Measurements from ENCODE around the gene CISD1. TPM values are rescaled to one million over a fixed set of nuclear protein-coding genes. Genes with fewer than 3 reads are reported as not detected.
A peak's percentile ranks its signal among the peaks of the same experiment; 100 is the strongest.

Gene CISD1
- total and polyA plus RNA-seq, 11 donors, result 73.9 to 179 (median 153) TPM

GRCh38 chr10:58282615-58283014 is 13.7 kb downstream of the CISD1 start:
- Histone ChIP-seq H3K9me3 (no peaks in the 10 kb centered on the region), H3K4me3 (no peak overlapping the region), H3K36me3 (peaks cover 0 to 31% (median 18%) of the 10 kb centered on the region in 9 donors), H3K4me1 (peaks cover 0 to 23% (median 0%) of the 10 kb centered on the region in 12 donors), H3K27me3 (no peaks in the 10 kb centered on the region), H3K27ac (peak overlapping the region in 5 of 12 donors; percentile 12 to 63 (median 43))
- intact Hi-C loops (cut with DNase I), result no loop called here
- ATAC-seq (peak in 3 of 4 donors; percentile 31 to 95 (median 69)), DNase-seq (no peak)
- no peak for TF ChIP-seq CTCF (IDR thresholded peaks at IDR 0.05)
- TF ChIP-seq POLR2A (IDR thresholded peaks at IDR 0.05), result no peak
- 44 to 61% (median 53%) methylated on average over 3 of the region's 3 CpGs for WGBS, 4 donors

GRCh38 chr10:58291538-58292174 is 22.7 kb downstream of the CISD1 start:
- no peak for TF ChIP-seq POLR2A (IDR thresholded peaks at IDR 0.05)
- peak; percentile 60 to 83 (median 71) for TF ChIP-seq CTCF (IDR thresholded peaks at IDR 0.05)
- H3K36me3 ChIP-seq, result peaks cover 0 to 29% (median 0%) of the 10 kb centered on the region in 9 donors
- no peaks in the 10 kb centered on the region for H3K9me3 ChIP-seq
- 68 to 81% (median 72%) methylated on average over 5 of the region's 5 CpGs for WGBS, 4 donors
- H3K4me3 ChIP-seq, result no peak overlapping the region
- DNase-seq (peak in 1 of 5 donors; percentile 24), ATAC-seq (peak; percentile 37 to 75 (median 70))
- H3K4me1 ChIP-seq, result no peaks in the 10 kb centered on the region
- intact Hi-C loops (cut with DNase I), result loop anchor here (1.0 to 5.0 kb wide), 4 partner anchors 113 to 115 kb away; no protein-coding TSS in a partner anchor
- H3K27me3 ChIP-seq, result no peaks in the 10 kb centered on the region
- no peak overlapping the region for H3K27ac ChIP-seq

- ATAC-seq (no peak), DNase-seq (no peak)
- intact Hi-C loops (cut with DNase I), result loop anchor here in 2 of 10 donors (5.0 kb wide), 1 partner anchor 117 kb away; no protein-coding TSS in a partner anchor
- no peak for TF ChIP-seq POLR2A (IDR thresholded peaks at IDR 0.05)
- TF ChIP-seq CTCF (IDR thresholded peaks at IDR 0.05), result no peak
- WGBS, 4 donors, result 61 to 75% (median 66%) methylated on average over 5 of the region's 5 CpGs
- H3K27ac ChIP-seq, result no peak overlapping the region
- H3K27me3 ChIP-seq, result no peaks in the 10 kb centered on the region
- no peak overlapping the region for H3K4me3 ChIP-seq
- peaks cover 0 to 10% (median 0%) of the 10 kb centered on the region in 9 donors for H3K36me3 ChIP-seq
- H3K9me3 ChIP-seq, result no peaks in the 10 kb centered on the region
- H3K4me1 ChIP-seq, result no peaks in the 10 kb centered on the region
Measured at GRCh38 chr10:58293989-58294388, 25.0 kb downstream of the CISD1 start.

GRCh38 chr10:58299580-58299979 is 30.6 kb downstream of the CISD1 start:
- intact Hi-C loops (cut with DNase I), result loop anchor here in 1 of 10 donors (5.0 kb wide), 1 partner anchor 88 kb away; the partner anchor contains the start of gene TFAM
- Histone ChIP-seq H3K9me3 (no peaks in the 10 kb centered on the region), H3K4me1 (peaks cover 0 to 3% (median 0%) of the 10 kb centered on the region in 12 donors), H3K27ac (no peak overlapping the region), H3K27me3 (peaks cover 0 to 3% (median 0%) of the 10 kb centered on the region in 9 donors), H3K4me3 (no peak overlapping the region), H3K36me3 (no peaks in the 10 kb centered on the region)
- 13 to 17% (median 16%) methylated on average over 4 of the region's 4 CpGs for WGBS, 4 donors
- TF ChIP-seq POLR2A (IDR thresholded peaks at IDR 0.05) (no peak), CTCF (IDR thresholded peaks at IDR 0.05) (peak; percentile 61 to 87 (median 77))
- DNase-seq, result peak in 4 of 5 donors; percentile 34 to 53 (median 42)
- peak in 3 of 4 donors; percentile 65 to 71 (median 69) for ATAC-seq
